ENCODE measurements around the gene KNTC1.
"Not testable (repeated sequence)": the region's sequence is repeated elsewhere in the genome, so short reads cannot be mapped to it uniquely, and the experiment has no call there.

The KNTC1 gene

DNA sequence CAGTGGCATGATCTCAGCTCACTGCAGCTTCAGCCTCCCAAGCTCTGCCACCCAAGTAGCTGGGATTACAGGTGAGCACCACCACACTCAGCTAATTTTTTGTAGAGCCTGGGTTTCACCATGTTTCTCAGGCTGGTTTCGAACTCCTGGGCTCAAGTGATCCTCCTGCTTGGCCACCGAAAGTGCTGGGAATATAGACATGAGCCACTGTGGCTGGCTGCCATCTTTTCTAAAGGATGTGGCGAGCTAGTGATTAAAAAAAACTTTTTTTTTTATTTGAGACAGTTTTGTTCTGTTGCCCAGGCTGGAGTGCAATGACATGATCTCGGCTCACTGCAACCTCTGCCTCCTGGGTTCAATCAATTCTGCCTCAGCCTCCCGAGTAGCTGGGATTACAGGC, 39.8 kb downstream of the KNTC1 start:
- DNase-seq (ENCODE audit: low read depth) = not testable (repeated sequence)

DNA sequence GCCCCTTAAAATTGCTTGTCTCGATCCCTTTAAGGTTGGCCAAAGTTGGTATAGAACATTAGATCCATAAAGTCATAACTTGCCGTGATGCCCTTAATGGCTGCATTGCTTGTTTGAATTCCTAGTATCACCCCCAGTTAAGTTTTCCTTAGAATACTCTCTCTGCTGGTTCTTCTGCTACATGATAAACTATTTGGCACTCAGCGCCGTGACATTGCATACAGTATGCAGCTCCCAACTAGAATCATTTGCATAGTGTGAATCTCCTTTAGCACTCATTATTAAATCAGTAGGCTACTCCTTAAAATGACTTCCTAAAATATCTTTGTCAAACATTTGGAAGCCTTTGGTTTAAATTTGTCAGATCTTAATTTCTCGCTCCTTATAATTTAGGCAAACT, 42.2 kb downstream of the KNTC1 start:
- no peak for DNase-seq (ENCODE audit: low read depth)

DNA sequence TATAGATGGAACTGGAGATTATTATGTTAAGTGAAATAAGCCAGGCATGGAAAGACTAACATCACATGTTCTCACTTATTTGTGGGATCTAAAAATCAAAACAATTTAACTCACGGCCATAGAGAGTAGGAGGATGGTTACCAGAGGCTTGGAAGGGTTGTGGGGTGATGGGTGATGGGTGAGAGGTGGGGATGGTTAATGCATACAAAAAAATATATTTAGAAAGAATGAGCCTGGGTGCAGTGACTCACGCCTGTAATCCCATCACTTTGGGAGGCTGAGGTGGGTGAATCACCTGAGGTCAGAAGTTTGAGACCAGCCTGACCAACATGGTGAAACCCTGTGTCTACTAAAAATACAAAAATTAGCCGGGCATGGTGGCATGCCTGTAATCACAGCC, 43.0 kb downstream of the KNTC1 start:
- peak; percentile 53 for DNase-seq (ENCODE audit: low read depth)

DNA sequence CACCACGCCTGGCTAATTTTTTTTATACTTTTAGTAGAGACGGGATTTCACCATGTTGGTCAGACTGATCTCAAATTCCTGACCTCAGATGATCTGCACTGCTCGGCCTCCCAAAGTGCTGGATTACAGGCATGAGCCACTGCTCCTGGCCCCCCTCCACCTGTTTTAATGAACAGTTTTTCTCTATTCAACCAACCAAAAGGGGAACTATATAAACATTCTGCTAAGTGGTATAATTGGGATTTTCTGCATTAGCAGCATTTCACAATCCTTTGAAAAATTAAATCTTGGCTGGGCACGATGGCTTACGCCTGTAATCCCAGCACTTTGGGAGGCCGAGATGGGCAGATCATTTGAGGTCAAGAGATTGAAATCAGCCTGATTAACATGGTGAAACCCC, 44.8 kb downstream of the KNTC1 start:
- no peak for DNase-seq (ENCODE audit: low read depth)

DNA sequence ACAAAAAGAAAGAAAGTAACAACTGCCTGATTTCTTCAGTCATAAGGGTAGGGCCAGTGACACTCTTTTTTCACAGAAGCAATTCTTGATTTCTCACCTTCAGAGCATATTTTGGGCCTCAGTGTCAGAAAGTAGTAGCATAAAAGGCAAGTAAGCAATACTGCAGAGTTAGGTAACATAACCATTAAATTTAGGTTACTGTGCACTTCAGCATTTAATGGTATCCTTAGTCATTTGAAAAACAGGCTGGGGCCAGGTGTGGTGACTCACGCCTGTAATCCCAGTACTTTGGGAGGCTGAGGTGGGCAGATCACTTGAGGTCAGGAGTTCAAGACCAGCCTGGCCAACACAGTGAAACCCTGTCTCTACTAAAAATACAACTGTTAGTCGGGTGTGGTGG, 56.2 kb downstream of the KNTC1 start:
- DNase-seq (ENCODE audit: low read depth) = not testable (repeated sequence)

DNA sequence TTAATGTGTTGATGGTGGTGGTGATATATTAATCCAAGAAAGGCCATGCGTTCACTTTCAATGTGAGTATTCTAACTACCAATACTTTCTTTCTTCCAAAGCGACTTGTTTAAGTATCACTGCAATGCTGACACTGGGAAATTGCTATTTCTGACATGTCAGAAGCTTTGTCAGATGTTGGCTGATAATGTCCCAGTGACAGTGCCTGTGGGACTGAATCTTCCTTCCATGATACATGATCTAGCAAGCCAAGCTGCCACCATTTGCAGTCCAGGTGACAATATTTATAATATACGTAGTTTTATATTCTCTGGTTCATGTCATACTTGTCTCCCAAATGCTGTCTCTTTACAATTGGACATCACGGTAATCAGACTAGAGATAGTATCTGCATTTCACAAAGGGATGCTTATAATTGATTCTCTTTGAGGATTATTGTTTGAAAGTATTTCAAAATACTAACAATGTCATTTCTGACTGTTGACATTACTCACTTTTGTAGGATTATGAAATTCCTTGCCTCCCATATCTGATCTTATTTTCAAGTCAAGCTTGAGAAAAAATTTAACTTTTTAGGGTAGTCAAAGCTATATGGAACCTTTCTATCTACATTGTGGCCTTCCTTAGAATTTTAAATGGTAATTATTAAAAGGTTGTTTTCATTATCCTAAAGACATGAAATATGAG, 57.3 kb downstream of the KNTC1 start:
- DNase-seq (ENCODE audit: low read depth) = no peak

DNA sequence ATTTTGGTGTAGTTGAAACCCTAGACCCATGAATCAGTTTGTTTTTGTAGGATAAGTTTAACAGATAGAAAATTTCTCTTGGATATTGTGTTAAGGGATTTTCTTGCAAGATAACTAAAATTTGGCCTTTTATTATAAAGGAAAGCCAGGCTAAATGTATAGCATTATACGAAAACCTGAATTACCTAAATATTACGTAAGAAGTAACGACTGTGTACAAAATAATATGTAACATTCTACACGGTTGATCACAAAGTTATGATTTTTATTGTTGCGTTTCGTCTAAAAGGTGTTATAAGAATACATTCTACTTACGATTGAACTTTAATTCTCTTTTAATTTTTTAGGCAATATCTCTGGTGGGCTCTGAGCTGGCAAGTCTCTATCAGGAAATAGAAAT, 63.9 kb downstream of the KNTC1 start:
- DNase-seq (ENCODE audit: low read depth) = no peak

DNA sequence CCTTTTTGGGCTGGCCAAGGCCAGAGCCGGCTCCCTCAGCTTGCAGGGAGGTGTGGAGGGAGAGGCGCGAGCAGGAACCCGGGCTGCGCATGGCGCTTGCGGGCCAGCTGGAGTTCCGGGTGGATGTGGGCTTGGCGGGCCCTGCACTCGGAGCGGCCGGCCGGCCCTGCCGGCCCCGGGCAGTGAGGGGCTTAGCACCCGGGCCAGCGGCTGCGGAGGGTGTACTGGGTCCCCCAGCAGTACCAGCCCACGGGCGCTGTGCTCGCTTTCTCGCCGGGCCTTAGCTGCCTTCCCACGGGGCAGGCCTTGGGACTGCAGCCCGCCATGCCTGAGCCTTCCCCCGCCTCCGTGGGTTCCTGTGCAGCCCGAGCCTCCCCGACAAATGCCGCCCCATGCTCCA, 64.9 kb downstream of the KNTC1 start:
- not testable (repeated sequence) for DNase-seq (ENCODE audit: low read depth)

DNA sequence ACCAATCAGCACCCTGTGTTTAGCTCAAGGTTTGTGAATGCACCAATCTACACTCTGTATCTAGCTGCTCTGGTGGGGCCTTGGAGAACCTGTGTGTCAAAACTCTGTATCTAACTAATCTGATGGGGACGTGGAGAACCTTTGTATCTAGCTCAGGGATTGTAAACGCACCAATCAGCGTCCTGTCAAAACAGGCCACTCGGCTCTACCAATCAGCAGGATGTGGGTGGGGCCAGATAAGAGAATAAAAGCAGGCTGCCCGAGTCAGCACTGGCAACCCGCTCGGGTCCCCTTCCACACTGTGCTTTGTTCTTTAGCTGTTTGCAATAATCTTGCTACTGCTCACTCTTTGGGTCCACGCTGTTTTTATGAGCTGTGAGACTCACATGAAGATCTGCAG, 65.5 kb downstream of the KNTC1 start:
- not testable (repeated sequence) for DNase-seq (ENCODE audit: low read depth)

DNA sequence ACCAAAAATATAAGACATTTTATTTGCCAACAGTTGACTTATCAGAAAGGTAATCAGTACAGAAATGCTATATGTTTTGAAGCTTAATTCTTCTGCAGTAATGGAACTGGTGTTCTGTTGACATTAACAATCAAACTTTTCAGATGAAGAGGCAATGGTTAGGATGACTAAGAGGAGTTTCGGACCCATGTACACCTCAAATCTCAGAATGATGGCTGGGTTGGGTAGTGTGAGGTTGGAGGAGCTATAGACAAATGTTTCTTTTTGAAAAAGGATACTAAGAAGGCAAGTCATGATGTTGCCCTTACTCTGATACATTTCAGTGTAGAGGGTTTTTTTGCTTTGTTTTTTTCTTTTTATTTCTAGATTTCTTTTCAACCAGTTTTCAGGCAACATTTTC, 66.9 kb downstream of the KNTC1 start:
- no peak for DNase-seq (ENCODE audit: low read depth)

DNA sequence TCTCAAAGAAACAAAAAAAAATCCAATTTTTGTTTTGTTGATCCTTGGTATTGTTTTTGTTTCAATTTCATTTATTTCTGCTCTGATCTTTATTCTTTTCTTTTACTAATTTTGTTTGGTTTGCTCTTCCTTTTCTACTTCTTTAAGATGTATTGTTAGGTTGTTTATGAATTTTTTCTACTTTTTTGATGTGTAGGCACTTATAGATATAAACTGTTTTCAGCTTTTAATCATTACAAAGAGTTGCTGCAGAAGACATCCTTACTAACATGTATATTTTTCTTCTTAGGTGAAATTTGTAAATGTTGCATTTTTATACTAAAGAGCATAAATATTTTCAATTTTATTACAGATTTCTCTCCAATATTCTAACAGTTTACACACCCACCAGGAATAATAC, 69.8 kb downstream of the KNTC1 start:
- no peak for DNase-seq (ENCODE audit: low read depth)

DNA sequence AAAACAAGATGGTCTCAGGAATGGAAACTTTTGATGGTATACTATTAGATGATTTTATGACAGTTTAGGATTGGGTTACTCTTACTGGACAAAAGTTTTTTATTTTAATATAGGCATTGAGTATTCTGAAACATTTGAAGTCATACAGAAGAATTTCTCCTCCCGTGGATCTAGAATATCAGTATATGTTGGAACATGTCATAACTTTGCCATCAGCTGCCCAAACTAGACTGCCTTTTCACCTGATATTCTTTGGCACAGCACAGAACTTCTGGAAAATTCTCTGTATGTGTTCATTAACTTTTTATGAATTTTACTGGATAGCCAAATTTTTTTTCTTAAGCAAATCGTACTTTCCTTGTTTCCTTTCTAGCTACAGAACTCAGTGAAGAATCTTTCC, 75.4 kb downstream of the KNTC1 start:
- no peak for DNase-seq (ENCODE audit: low read depth)

DNA sequence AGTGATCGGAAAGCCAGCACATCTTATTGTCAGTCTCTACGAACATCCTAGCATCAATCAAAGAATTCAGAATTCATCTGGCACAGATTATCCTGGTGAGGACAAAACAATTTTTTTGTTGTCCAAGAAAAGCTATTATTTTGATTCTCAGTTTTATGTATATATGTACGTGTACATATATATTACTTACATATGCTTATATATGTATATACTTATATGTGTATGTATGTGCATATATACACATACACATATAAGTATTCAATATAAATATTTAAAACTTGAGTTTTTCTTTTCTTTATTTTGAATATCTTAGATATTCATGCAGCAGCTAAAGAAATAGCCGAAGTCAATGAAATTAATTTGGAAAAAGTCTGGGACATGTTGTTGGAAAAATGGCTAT, 77.9 kb downstream of the KNTC1 start:
- DNase-seq (ENCODE audit: low read depth) = no peak

DNA sequence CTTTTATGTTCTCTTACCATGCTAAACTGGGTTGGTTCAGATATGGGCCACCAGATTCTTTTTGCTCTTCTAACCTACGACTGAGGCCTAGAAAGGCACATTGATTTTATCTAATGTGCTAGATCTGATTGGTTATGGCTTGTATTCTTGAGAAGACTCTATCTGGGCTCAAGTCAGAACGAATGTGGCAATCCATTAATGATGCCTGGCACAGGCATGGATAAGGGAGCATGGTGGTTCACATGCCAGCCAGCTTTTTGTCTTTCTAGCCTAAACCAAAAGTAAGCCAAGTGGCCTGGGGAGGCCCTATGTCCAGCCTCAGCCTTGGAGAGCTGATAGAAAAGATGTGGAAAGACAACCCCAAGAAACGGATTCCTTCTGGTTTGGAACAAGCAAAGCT, 82.7 kb downstream of the KNTC1 start:
- DNase-seq (ENCODE audit: low read depth) = no peak

DNA sequence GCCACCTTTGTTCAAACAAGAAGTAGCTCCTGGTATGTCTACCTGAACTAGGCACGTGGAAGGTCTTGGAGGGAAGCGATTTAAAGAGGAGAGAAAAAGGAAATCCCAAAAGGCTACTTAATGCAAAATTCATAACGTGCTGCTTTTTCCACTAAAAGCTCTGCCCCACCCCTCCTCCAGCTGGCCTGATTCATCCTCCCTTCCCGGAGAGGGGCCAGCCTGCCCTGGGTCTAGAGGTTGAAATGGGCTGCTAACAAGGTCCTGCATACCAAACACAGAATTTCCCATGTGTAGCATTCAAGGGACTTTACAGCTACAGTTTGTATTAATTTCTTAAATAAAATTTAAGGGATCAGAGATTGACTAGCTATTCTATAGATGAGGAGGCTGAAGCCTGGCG, 83.2 kb downstream of the KNTC1 start:
- no peak for DNase-seq (ENCODE audit: low read depth)

DNA sequence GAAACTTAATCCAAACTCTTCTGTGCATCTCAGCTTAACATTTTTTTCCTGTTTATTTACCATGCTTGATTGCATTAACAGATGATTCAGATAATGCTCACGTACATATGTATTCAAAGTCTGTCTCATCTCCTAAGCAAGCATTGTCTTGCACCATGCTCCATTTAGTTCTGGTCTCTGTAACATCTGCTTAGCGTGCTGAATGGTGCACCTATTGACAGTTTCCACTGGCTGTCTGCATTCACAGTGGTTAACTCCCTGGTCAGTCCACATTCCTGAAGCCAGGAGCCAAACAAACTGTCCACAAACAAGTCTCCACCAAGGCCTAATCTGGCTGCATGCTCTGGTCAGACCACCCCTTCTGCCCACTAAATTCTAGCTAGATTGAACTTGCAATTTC, 83.9 kb downstream of the KNTC1 start:
- DNase-seq (ENCODE audit: low read depth) = no peak

DNA sequence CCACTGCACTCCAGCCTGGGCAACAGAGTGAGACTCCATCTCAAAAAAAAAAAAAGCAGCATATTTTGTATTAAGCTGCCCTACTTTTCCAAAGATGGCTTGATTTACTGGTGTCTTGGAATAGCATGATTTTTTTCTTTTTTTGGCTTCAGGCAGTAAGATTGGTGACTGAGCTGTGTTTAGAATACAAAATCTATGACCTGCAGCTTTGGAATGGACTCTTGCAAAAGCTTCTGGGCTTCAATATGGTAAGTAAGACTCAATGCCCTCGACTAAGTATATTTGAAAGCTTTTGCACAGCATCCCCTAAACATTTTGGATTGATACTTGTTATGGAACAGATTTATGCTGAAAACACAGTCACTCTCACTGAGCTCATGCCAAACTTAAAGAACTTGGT, 87.8 kb downstream of the KNTC1 start:
- DNase-seq (ENCODE audit: low read depth) = peak; percentile 28

DNA sequence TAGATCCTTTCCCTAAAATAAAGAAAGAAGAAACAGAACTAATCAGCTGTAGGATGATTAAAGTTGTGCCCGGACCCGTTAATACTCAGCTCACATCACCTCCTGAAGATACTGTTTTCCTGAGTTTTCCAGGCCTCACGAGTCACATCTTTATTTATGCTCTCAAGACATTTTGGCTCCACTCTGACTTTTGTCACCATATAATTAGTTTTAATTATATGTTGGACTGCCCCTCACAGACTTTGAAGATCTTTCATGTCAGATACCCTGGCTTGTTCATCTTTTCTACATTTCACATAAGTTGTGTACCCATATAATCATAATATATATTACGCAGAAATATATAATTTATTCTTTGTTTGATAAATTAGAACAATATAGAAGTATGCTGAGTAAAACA, 88.7 kb downstream of the KNTC1 start:
- DNase-seq (ENCODE audit: low read depth) = no peak

DNA sequence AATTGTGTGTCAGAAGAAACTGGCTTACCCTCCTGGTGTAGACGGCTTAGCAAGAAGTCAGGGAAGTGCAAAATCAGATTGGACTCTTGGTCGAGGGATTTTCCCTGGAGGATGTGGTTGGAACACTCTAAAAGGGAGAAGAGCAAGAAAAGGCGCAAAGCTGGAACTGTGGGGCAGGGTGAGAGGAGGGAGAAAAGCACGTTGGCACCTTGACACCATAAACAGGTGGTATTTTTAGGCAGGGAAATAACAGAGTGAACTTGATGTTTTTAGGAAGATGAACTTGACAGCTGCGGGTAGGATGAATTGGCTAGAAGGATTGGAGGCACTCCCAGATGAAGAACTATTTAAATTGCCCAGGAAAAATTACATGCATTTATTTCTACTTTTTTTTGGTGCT, 108.4 kb downstream of the KNTC1 start:
- no peak for DNase-seq (ENCODE audit: low read depth)

DNA sequence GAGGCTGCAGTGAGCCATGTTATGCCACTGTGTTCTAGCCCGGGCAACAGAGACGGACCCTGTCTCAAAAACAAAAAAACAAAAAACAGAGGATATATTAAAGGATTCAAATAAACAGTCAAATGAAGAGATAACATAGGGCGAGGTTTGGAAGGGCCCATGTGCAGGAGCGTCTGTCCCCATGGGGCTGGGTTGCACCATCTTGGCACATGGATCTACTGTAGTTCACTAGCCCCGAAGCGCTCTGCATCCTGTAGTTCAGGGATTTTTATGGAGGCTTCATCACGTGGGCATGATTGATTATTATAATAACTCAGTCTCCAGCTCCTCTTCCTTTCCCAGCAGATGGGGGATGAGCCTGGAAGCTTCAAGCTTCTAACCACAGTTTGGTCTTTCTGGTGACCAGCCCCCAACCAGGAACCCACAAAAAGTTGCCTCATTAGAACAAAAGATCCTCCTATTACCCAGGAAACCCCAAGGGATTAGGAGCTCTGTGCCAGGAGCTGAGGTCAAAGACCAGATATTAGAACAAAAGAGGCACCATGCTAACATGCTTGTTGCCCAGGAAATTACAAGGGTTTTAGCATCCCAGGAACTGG, 116.3 kb downstream of the KNTC1 start:
- DNase-seq (ENCODE audit: low read depth) = no peak

DNA sequence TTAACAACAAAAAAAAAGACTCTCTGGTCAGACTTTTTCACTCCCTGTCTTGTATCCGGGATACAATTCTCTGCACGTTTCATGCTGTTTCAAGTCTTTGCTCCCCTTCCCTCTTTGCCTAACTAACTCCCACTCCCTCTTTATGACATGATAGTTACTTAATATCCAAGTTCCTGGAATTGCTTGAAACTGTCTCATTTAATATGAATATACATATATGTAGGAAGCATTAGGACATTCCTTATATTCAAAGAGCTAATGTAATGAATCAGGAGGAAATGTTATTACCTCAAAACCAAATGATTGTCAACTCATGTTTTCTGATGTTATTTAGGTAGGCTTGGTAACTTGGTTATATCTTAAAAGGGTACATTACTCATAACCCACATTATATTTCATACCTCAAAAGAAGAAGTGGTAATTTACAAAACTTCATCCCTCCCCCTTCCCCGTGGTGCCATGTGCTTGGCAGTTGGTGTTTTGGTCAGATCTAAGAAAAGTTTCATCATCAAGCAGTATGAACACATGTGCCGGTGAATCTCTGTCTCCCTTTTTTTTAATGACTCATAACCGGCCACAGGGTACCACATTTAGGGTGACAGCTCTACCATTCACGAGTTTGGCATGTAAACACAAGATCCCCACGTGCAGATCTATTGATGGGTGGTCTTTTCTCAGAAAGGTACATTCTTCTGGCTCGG, 119.6 kb downstream of the KNTC1 start:
- peak; percentile 77 for DNase-seq (ENCODE audit: low read depth)

DNA sequence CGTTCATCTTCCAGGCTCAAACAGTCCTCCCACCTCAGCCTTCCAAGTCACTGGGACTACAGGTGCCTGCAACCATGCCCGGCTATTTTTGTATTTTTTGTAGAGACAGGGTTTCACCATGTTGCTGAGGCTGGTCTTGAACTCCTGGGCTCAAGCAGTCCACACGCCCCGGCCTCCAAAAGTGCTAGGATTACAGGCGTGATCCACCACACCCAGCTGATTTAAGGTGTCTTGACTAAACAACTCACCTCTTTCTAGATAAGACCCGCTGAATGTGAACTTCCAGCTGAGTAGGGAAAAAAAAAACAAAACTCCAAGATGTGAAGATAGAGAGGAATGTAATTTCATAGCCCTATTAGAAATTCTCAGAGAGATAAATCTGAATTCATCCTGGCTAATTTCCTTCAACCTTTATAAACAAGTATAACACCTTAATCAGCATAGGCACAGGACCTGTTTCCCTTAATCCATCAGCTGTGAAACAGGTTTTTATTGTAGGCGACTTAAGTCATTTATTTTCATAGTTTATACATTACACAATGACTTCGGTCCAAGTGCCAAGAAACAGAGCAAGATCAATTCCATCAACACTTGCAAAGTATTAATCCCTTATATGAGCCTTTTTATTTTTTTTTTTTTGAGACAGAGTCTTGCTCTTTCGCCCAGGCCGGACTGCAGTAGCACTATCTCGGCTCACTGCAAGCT, 124.6 kb downstream of the KNTC1 start:
- DNase-seq (ENCODE audit: low read depth) = no peak

DNA sequence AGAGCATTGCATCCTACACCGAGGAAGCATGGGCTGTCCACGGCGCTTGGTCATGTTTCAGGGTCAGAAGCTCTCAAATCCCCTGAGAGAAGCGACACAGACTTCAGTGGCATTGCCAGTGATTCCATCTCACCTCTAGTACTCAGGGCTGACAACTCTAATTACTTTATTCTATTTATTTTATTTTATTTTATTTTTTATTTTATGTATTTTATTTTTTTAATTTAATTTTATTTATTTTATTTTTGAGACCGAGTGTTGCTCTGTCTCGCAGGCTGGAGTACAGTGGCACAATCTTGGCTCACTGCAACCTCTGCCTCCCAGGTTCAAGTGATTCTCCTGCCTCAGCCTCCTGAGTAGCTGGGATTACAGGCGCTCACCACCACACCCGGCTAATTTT, 126.2 kb downstream of the KNTC1 start:
- not testable (repeated sequence) for DNase-seq (ENCODE audit: low read depth)
